ENCODE measurements around the gene CST7.

GRCh38 chr20:24933266-24933908 lies 15.7 kb upstream of the CST7 start:
- TF ChIP-seq, protein P1, sequence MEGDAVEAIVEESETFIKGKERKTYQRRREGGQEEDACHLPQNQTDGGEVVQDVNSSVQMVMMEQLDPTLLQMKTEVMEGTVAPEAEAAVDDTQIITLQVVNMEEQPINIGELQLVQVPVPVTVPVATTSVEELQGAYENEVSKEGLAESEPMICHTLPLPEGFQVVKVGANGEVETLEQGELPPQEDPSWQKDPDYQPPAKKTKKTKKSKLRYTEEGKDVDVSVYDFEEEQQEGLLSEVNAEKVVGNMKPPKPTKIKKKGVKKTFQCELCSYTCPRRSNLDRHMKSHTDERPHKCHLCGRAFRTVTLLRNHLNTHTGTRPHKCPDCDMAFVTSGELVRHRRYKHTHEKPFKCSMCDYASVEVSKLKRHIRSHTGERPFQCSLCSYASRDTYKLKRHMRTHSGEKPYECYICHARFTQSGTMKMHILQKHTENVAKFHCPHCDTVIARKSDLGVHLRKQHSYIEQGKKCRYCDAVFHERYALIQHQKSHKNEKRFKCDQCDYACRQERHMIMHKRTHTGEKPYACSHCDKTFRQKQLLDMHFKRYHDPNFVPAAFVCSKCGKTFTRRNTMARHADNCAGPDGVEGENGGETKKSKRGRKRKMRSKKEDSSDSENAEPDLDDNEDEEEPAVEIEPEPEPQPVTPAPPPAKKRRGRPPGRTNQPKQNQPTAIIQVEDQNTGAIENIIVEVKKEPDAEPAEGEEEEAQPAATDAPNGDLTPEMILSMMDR (IDR thresholded peaks at IDR 0.05): no peak
- no peak for TF ChIP-seq POLR2A (IDR thresholded peaks at IDR 0.05)

Data from testis (tissue), 2 donors.